HT-29 (cell line): ENCODE data around the gene DPP4. TPM values are rescaled to one million over a fixed set of nuclear protein-coding genes. Genes with fewer than 3 reads are reported as not detected.

Experiments
- DNase-seq: peaks from one replicate; pipeline ENCODE4 v3.0.0-alpha.2; 2015; ENCODE audit warnings: low spot score
- total RNA-seq: library from RNA; depleted of rRNA; stranded (reverse); fragments of >200 nt; shearing (Covaris generic); gene quantifications from 2 replicates; pipeline ENCODE4 v1.2.3, GENCODE V29; 2014

DPP4 gene
- total RNA-seq, 1 experiment from 2014 or later, result 19.0 TPM

- DNase-seq, result no peak
These were observed 52.4 kb downstream of the DPP4 start for GRCh38 chr2:162021516-162022058.

GRCh38 chr2:162018530-162018929 is 55.5 kb downstream of the DPP4 start:
- DNase-seq, result no peak

GRCh38 chr2:162017233-162017632 is 56.8 kb downstream of the DPP4 start:
- no peak for DNase-seq

- no peak for DNase-seq
These were observed 57.9 kb downstream of the DPP4 start for GRCh38 chr2:162016080-162016479.

- no peak for DNase-seq
These were observed 59.3 kb downstream of the DPP4 start for GRCh38 chr2:162014751-162015150.

- DNase-seq, result no peak
These were observed 60.2 kb downstream of the DPP4 start for GRCh38 chr2:162013514-162014475.

- DNase-seq, result no peak
These were observed 61.4 kb downstream of the DPP4 start for GRCh38 chr2:162012565-162013058.

- peak; percentile 41 for DNase-seq
These were observed 62.1 kb downstream of the DPP4 start for GRCh38 chr2:162011706-162012564.

- DNase-seq, result no peak
These were observed 64.5 kb downstream of the DPP4 start for GRCh38 chr2:162009543-162009942.

GRCh38 chr2:162007447-162008040 is 66.5 kb downstream of the DPP4 start:
- DNase-seq, result peak; percentile 40

- DNase-seq, result no peak
These were observed 67.7 kb downstream of the DPP4 start for GRCh38 chr2:162006337-162006736.

- DNase-seq, result no peak
These were observed 70.0 kb downstream of the DPP4 start for GRCh38 chr2:162004031-162004430.

GRCh38 chr2:162002623-162003235 is 71.3 kb downstream of the DPP4 start:
- DNase-seq, result no peak

- DNase-seq, result no peak
These were observed 73.6 kb downstream of the DPP4 start for GRCh38 chr2:162000431-162000830.

- DNase-seq, result no peak
These were observed 74.7 kb downstream of the DPP4 start for GRCh38 chr2:161999321-161999720.

- no peak for DNase-seq
These were observed 75.2 kb downstream of the DPP4 start for GRCh38 chr2:161998857-161999256.

GRCh38 chr2:161997916-161998471 is 76.0 kb downstream of the DPP4 start:
- DNase-seq, result no peak

GRCh38 chr2:161995553-161996016 is 78.4 kb downstream of the DPP4 start:
- no peak for DNase-seq

GRCh38 chr2:161994761-161995520 is 79.1 kb downstream of the DPP4 start:
- DNase-seq, result no peak

- no peak for DNase-seq
These were observed 81.5 kb downstream of the DPP4 start for GRCh38 chr2:161992531-161992930.
